Nephron (organoid): ENCODE results near the gene SOD1.

Experiments
- H3K27ac Mint-ChIP-seq, 3 experiments: 2 replicates each; pipeline ENCODE4 v1.8.0; 2020; ENCODE audit warnings: mixed read lengths in 3 of 3, mild to moderate bottlenecking in 2 of 3, moderate library complexity in 1 of 3
- H3K27me3 Mint-ChIP-seq: 2 replicates; pipeline ENCODE4 v1.8.0; 2021; ENCODE audit warnings: low read depth, mild to moderate bottlenecking, moderate library complexity, mixed read lengths
- H3K36me3 Mint-ChIP-seq: 2 replicates; pipeline ENCODE4 v1.8.0; 2020; ENCODE audit warnings: low read depth, mixed read lengths
- H3K4me1 Mint-ChIP-seq: 2 replicates; pipeline ENCODE4 v1.8.0; 2020; ENCODE audit warnings: mixed read lengths
- H3K4me3 Mint-ChIP-seq, 3 experiments: 2 replicates each; pipeline ENCODE4 v1.8.0; 2020; ENCODE audit warnings: mild to moderate bottlenecking in 3 of 3, mixed read lengths in 3 of 3, moderate library complexity in 2 of 3
- H3K9me3 Mint-ChIP-seq: 2 replicates; pipeline ENCODE4 v1.8.0; 2020; ENCODE audit warnings: mixed read lengths
- CTCF ChIP-seq, 3 experiments: fragments of 200-600 bp; sonication (generic); IDR thresholded peaks; one replicate each; pipeline ENCODE4 v1.5.0; 2021; ENCODE audit warnings: antibody characterized with exemption in 3 of 3; ENCODE audit not compliant: unreplicated experiment in 3 of 3

Gene SOD1

GRCh38 chr21:31707499-31707898 is 48.0 kb downstream of the SOD1 start:
- Mint-ChIP-seq H3K4me3 (no peak overlapping the region), H3K36me3 (peaks cover 13% of the 10 kb centered on the region), H3K4me1 (peaks cover 28% of the 10 kb centered on the region), H3K27ac (no peak overlapping the region), H3K9me3 (no peaks in the 10 kb centered on the region), H3K27me3 (no peaks in the 10 kb centered on the region)
- no peak for TF ChIP-seq CTCF (IDR thresholded peaks at IDR 0.05; ENCODE audit: unreplicated experiment in 3 of 3)

GRCh38 chr21:31708541-31708940 is 49.0 kb downstream of the SOD1 start:
- no peaks in the 10 kb centered on the region for H3K27me3 Mint-ChIP-seq
- H3K27ac Mint-ChIP-seq: no peak overlapping the region
- H3K36me3 Mint-ChIP-seq: peaks cover 8% of the 10 kb centered on the region
- H3K4me3 Mint-ChIP-seq: no peak overlapping the region
- TF ChIP-seq CTCF (IDR thresholded peaks at IDR 0.05; ENCODE audit: unreplicated experiment in 3 of 3): no peak
- no peaks in the 10 kb centered on the region for H3K9me3 Mint-ChIP-seq
- H3K4me1 Mint-ChIP-seq: peaks cover 28% of the 10 kb centered on the region

GRCh38 chr21:31710586-31710985 is 51.1 kb downstream of the SOD1 start:
- Mint-ChIP-seq H3K27me3 (no peaks in the 10 kb centered on the region), H3K4me3 (no peak overlapping the region), H3K36me3 (peaks cover 5% of the 10 kb centered on the region), H3K4me1 (peaks cover 41% of the 10 kb centered on the region), H3K9me3 (no peaks in the 10 kb centered on the region), H3K27ac (no peak overlapping the region)
- no peak for TF ChIP-seq CTCF (IDR thresholded peaks at IDR 0.05; ENCODE audit: unreplicated experiment in 3 of 3)

GRCh38 chr21:31711326-31711725 is 51.8 kb downstream of the SOD1 start:
- H3K9me3 Mint-ChIP-seq: no peaks in the 10 kb centered on the region
- H3K36me3 Mint-ChIP-seq: peaks cover 3% of the 10 kb centered on the region
- H3K4me1 Mint-ChIP-seq: peaks cover 40% of the 10 kb centered on the region
- H3K27me3 Mint-ChIP-seq: no peaks in the 10 kb centered on the region
- no peak overlapping the region for H3K27ac Mint-ChIP-seq
- TF ChIP-seq CTCF (IDR thresholded peaks at IDR 0.05; ENCODE audit: unreplicated experiment in 3 of 3): no peak
- no peak overlapping the region for H3K4me3 Mint-ChIP-seq

- no peaks in the 10 kb centered on the region for H3K27me3 Mint-ChIP-seq
- H3K4me1 Mint-ChIP-seq: peaks cover 35% of the 10 kb centered on the region
- no peak for TF ChIP-seq CTCF (IDR thresholded peaks at IDR 0.05; ENCODE audit: unreplicated experiment in 3 of 3)
- H3K27ac Mint-ChIP-seq: no peak overlapping the region
- no peak overlapping the region for H3K4me3 Mint-ChIP-seq
- no peaks in the 10 kb centered on the region for H3K36me3 Mint-ChIP-seq
- H3K9me3 Mint-ChIP-seq: no peaks in the 10 kb centered on the region
Measured at GRCh38 chr21:31711745-31712285, 52.3 kb downstream of the SOD1 start.

- H3K4me1 Mint-ChIP-seq: peaks cover 36% of the 10 kb centered on the region
- no peaks in the 10 kb centered on the region for H3K9me3 Mint-ChIP-seq
- peak overlapping the region in 1 of 3 experiments; percentile 24 for H3K27ac Mint-ChIP-seq
- no peaks in the 10 kb centered on the region for H3K27me3 Mint-ChIP-seq
- H3K36me3 Mint-ChIP-seq: no peaks in the 10 kb centered on the region
- H3K4me3 Mint-ChIP-seq: no peak overlapping the region
- no peak for TF ChIP-seq CTCF (IDR thresholded peaks at IDR 0.05; ENCODE audit: unreplicated experiment in 3 of 3)
Measured at GRCh38 chr21:31713115-31713514, 53.6 kb downstream of the SOD1 start.
